Stimulated activated CD4-positive, alpha-beta T cell treated with anti-CD3 and anti-CD28 coated beads, Interleukin-4, amount 100 ng/mL, for 24 hours (primary cell): ENCODE results near the gene CTNND2.
"Not testable (repeated sequence)": the region's sequence is repeated elsewhere in the genome, so short reads cannot be mapped to it uniquely, and the experiment has no call there.

Experiments used
- DNase-seq: peaks from one replicate; pipeline ENCODE4 v3.0.0-alpha.2; 2020

CTNND2 gene

DNA sequence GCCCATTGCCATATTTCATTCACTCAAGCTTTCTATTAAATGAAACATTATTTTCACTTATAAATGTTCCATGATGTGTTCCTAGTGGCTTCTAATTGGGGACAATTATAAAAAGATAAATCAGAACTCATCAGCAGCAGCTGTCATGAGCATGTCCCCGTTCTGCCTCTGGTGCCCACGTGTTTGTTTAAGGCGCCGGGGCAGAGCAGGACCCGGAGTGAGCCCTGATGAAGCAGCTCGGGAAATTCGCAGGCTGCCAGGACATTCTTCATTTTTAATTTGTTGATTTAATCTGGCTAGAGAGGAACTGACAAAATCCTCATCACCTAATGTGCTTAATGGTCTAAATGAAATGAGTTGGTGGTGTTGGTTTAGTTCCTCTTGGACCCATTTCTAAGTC is 475.0 kb downstream of the CTNND2 start:
- no peak for DNase-seq

DNA sequence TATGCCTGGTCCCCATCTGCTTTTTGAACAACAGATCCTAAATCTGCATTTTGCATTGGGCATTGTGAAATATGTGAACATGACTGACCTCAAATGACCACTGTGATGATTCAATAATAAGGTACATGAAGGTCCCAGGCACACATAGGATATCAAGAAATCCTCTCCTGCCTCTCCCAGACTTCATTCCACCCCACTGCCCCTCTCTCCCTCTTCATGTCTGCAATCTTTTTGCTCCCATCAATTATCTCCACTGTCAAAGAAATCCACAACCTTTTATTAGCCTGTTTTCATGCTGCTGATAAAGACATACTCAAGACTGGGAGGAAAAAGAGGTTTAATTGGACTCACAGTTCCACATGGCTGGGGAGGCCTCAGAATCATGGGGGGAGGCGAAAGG is 476.7 kb downstream of the CTNND2 start:
- DNase-seq: no peak

- DNase-seq: no peak
Measured at GRCh38 chr5:11426442-11426841, 477.8 kb downstream of the CTNND2 start.

GRCh38 chr5:11422342-11422741 is 481.9 kb downstream of the CTNND2 start:
- DNase-seq: no peak

DNA sequence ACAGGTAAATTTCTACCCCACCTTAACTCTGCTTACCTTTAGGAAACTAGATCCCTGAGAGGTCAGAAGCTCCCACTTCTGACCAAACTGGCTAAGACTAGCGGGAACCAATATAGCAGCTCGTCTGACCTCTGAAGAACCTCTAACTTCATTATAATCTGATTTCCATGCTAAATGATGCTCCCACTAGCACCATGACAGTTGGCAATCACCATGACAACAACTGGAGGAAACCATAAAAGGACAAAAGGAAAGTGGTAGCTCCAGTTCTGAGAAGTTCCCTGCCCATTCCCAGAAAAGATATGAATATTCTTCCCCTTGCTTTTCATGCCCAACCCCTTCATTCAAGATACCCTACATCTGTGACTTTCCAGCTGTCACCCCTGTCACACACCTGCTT is 483.3 kb downstream of the CTNND2 start:
- no peak for DNase-seq

DNA sequence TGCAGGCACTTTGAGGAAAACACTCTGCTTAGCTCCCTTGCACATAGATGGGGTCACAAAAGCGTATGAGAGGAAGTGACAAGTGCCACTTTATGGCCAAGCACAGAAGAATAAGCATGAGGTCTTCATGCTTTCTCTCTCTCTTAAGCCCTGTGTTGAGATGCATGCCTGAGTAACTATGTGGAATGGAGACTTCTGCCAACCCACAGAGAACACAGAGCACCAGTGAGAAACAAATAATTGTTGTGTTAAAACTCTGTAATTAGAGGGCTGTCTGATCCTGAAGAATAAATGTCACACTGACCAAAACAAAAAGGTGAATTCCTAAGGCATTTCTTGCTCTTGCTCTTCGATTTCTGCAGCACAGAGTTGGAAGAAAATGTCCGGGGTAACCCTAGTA is 488.5 kb downstream of the CTNND2 start:
- no peak for DNase-seq

DNA sequence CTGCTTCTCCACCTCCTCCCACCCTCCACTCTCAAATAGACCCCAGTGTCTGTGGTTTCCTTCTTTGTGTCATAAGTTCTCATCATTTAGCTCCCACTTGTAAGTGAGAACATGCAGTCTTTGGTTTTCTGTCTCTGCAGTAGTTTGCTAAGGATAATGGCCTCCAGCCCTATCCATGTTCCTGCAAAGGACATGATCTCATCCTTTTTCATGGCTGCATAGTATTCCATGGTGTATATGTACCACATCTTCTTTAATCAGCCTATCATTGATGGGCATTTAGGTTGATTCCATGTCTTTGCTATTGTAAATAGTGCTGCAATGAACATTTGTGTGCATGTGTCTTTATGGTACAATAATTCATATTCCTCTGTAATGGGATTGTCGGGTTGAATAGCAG is 489.5 kb downstream of the CTNND2 start:
- not testable (repeated sequence) for DNase-seq

- no peak for DNase-seq
Measured at GRCh38 chr5:11411621-11412020, 492.6 kb downstream of the CTNND2 start.

- DNase-seq: no peak
Measured at GRCh38 chr5:11407556-11408145, 496.6 kb downstream of the CTNND2 start.

GRCh38 chr5:11400316-11400715 is 503.9 kb downstream of the CTNND2 start:
- DNase-seq: no peak

GRCh38 chr5:11398728-11399127 is 505.5 kb downstream of the CTNND2 start:
- DNase-seq: no peak

DNA sequence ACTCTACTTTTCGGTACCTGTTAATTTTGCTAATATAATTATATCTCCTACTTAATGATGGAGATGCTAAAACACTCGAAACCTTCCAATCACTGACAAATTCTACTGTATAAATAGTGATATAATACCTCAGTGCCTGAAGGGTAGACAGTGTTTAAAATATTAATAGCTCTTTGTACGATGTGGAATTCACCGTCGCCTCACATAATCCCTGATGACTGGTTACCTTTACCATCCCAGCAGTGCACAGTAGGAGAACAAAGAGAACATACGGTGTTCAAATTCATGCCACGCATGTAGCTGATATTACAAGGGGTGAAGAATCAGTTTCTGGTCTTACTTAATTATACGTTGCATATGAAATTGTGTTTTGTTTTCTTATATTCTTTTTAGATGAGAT is 506.7 kb downstream of the CTNND2 start:
- DNase-seq: no peak

- DNase-seq: no peak
Measured at GRCh38 chr5:11396917-11397316, 507.3 kb downstream of the CTNND2 start.

DNA sequence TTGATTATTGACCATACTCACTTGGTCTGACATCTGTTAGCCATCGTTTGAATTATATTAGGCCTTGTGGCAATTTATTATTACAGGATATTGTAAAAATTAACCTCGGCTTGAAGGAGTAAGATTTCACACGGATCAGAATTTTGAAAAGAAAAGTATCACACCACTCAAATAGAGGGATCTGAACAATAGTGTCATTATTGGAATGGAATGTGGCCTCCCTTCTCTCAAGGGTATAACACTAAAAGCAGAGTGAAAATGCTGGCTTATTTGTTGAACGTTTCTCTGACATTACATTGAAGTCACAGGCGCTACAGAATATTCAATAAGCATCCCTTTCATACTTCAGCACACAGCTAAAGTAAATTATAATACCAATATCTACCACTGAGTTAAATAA is 509.3 kb downstream of the CTNND2 start:
- no peak for DNase-seq

- no peak for DNase-seq
Measured at GRCh38 chr5:11390291-11390767, 513.9 kb downstream of the CTNND2 start.

DNA sequence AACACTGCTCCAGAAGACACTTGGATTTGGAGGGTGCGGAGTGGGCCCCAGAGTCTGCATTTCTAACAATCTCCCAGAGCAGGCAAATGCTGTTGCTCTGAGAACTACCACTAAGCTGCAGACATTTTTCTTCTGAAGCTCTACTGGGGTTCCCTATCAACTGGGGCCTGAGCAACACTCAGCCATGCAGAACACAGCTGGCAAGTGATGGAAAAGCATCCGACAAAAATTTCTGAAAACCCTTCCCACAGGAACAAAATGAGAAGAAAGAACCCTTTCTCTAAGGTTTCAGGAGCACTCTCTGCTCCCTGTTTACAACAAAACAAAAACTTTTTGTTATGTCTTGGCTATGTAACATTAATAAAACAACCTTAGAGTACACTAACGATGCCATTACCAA is 516.9 kb downstream of the CTNND2 start:
- no peak for DNase-seq

DNA sequence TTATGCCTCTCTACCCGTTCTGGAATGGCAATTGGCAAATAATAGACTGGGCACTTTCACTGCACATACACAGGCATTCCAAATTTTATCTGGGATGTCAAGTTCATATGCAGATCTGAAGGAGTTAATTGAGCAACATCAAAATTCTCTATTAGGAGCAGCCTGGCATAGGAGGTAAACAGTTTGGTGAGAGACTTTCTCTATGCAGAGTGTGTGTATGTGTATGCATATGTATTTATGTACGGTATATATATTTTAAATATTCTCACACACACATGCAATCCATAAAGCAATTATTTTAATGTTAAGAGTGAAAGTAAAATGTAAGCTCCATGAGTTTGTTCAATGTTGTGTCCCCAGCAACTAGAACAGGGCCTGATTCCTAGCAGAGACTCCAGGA is 517.8 kb downstream of the CTNND2 start:
- no peak for DNase-seq

DNA sequence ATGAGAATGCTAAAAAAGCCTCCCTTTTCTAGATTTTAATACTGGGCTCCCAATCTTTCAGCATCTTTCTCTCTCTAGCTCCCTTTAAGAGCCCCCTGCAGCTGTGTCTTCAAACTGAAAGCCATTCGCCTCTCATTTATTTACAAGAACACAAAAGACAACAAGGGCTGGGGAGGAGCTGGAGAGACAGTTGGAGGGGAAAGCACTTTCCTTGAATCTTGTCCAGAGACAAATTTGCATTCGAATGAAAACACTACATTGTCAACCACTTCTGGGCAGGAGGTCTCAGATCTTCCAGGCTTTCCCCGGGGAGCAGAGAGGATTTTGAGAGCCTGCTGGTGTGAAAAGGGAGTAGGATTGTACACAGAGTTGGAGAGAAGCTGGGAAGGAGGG is 518.3 kb downstream of the CTNND2 start:
- no peak for DNase-seq

DNA sequence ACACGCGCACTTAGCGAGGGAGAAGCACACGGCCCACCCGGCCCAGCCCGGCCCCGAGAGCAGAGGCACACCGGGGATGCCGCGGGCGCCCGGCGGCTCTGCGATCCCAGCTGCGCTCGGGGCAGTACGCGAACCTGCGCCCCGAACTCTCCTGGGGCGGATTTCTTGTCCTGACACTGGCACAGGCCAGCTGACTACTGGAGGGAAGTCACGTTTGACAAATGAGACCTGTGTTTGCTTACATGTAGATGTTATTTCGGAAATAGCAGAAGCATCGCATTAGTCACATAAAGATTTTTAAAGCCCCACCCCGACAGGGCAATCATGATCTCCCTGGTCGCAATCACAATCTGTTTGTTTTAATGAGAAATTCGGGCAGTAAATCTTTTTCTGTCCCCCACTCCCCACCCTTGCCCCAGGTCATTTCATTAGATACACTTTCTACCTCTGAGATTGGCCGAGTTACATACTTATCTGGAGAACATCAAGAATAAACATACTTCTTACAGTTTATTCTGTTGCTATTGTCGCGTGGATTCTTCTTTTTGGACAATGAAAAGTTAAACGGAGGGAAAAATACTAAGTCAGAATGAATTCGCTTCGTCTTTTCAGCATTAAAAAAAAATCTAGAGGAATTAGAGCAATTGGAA is 518.9 kb downstream of the CTNND2 start:
- no peak for DNase-seq

GRCh38 chr5:11384441-11385250 is 519.6 kb downstream of the CTNND2 start:
- no peak for DNase-seq

DNA sequence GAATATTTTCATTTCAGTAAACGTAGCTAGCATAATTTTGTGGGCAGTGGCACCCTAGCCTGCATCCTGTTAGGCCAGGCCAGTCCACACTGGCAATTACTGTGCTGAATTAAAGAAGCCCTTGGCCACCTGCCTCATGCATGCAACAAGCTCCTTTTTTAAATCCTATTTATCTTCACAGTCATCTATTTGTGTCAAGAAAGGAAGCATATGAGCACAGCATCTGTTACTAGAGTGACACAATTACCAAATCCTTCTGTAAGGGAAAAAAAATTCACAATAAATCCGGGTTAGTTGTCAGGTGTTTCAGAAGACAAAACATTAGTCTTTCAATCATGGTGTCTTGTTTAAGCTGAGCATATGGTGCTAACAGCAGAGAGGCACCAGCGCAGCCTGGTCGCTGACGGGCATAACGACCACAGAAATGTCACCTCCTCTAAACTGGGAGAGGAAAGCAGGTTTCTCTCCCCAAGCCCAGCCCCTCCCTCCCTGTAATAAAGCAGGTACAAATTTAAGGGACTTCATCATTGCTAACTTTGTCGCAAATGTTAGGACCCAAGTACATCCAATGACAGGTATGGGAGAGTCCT is 520.6 kb downstream of the CTNND2 start:
- DNase-seq: no peak

- DNase-seq: no peak
Measured at GRCh38 chr5:11378461-11378860, 525.8 kb downstream of the CTNND2 start.

GRCh38 chr5:11377896-11378295 is 526.4 kb downstream of the CTNND2 start:
- DNase-seq: no peak

GRCh38 chr5:11372191-11372590 is 532.1 kb downstream of the CTNND2 start:
- DNase-seq: no peak
